ENCODE results near the gene RNF126.
A peak's percentile ranks its signal among the peaks of the same experiment; 100 is the strongest.
"Not testable (repeated sequence)": the region's sequence is repeated elsewhere in the genome, so short reads cannot be mapped to it uniquely, and the experiment has no call there.

RNF126 gene

GRCh38 chr19:613732-614567 is 49.1 kb downstream of the RNF126 start:
- DNase-seq = no peak

GRCh38 chr19:612941-613340 is 50.1 kb downstream of the RNF126 start:
- DNase-seq = no peak

GRCh38 chr19:611481-611868 is 51.5 kb downstream of the RNF126 start:
- DNase-seq = no peak

GRCh38 chr19:610801-611480 is 52.1 kb downstream of the RNF126 start:
- peak in 3 of 51 donors; percentile 12 to 19 (median 13) for DNase-seq

GRCh38 chr19:610071-610800 is 52.8 kb downstream of the RNF126 start:
- DNase-seq = no peak

GRCh38 chr19:609004-609346 is 54.0 kb downstream of the RNF126 start:
- DNase-seq = peak in 46 of 51 donors; percentile 31 to 92 (median 72)

- no peak for DNase-seq
Observed at GRCh38 chr19:608155-609003, 54.6 kb downstream of the RNF126 start.

- DNase-seq = peak in 29 of 51 donors; percentile 9 to 71 (median 44)
Observed at GRCh38 chr19:607301-608154, 55.5 kb downstream of the RNF126 start.

GRCh38 chr19:605061-605971 is 57.7 kb downstream of the RNF126 start:
- DNase-seq = not testable (repeated sequence)

- peak in 4 of 51 donors; percentile 16 to 44 (median 20) for DNase-seq
Observed at GRCh38 chr19:604355-604754, 58.7 kb downstream of the RNF126 start.

- not testable (repeated sequence) for DNase-seq
Observed at GRCh38 chr19:603779-604178, 59.2 kb downstream of the RNF126 start.

- DNase-seq = not testable (repeated sequence)
Observed at GRCh38 chr19:603302-603639, 59.7 kb downstream of the RNF126 start.

- no peak for DNase-seq
Observed at GRCh38 chr19:602391-603301, 60.4 kb downstream of the RNF126 start.

GRCh38 chr19:601790-602189 is 61.2 kb downstream of the RNF126 start:
- DNase-seq = no peak

GRCh38 chr19:601310-601709 is 61.7 kb downstream of the RNF126 start:
- no peak for DNase-seq
